Activated T-cell treated with anti-CD3 and anti-CD28 coated beads for 4 hours (primary cell): Measurements from ENCODE around the gene BRD7.

Experiments
- DNase-seq: peaks from one replicate; pipeline ENCODE4 v3.0.0-alpha.2; 2020

The BRD7 gene

DNA sequence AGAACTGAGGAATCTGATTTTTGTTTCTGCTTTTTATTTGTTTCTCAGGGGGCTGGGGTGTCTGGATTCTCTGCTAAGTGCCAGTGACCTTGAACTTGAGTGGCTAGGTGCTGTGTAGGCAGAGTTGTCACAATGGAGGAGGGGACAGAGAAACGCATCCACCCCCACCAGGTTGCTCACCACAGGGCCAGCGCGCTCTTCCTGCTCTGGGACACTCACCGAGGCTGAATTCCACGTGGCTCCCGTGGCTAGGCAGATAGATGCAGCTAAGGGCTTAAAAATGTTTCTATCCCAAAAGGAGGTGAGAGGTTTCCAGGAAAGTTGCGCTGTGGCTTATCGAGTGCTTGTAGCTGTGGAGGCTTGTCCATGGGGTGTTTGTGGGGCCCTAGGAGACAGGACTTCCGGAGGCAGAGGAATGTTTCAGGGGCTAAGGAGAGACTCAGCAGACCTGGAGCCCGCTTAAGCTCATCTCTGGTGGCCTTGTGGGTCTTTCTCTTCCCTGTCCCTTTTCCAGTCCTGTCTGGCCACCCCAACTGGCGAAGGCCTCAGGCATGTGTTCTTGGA, 65.7 kb downstream of the BRD7 start:
- no peak for DNase-seq

DNA sequence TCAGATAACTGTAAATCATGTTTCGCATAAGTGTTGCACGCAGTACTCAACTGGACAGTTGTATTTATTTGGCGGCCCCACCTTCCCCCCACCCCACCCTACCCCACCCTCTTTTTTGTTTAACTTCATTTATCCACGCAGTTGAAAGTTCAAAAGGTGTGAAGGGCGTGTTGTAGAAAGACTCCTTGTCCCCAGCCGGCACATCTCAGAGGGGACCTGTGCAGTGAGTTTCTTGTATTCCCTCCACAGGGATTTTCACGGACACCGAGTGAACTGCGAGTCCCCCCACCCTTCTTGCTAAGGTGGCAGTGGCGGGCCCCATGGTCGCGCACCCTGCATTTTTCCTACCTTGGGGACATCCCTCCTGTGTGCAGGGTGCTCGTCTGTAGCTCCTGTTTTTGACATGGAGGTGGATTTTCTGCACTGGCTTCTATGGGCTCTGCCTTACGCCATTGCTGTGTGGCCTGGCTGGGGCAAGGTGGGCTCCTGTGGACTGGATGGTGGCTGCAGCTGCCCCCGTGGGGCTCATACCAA, 66.2 kb downstream of the BRD7 start:
- no peak for DNase-seq

DNA sequence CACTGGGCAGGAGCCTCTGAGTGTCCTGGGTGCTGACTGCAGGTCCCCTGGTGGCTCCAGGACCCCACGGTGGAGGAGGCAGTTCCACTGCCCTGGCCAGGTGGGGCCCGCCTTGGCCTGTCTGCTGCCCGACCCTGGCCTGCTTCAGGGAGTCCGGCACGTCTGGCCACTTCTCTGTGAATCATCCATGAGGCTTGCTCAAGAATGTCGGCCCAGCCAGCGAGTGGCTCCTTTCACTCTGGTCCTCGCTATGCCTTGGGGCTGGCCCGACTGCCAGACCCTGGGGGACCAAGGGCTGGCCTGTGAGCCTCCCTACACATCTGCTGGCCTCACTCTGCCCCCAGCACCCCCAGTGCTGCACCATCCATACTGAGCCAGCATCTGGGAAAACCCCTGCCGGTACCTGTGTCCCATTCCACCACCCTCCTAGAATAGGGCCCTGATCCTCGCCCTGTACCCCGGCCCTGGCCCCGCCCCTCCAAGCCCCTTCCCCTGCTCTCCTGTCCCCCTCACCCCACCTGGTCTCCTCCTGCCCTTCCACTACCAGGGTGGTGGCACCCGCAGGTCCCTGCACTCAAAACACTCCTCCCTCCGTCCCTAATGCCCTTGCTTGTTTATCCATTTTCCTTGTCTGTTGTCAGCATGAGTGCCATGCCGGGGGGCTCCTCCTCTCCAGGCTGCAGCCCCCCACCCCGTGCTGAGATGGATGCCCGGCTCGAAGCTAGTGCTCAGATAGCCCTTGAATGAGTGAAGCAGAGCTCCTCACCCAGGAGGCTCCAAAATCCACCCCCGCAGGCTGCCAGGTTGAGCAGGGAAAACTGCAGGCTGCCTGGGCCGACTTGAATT, 66.9 kb downstream of the BRD7 start:
- no peak for DNase-seq

DNA sequence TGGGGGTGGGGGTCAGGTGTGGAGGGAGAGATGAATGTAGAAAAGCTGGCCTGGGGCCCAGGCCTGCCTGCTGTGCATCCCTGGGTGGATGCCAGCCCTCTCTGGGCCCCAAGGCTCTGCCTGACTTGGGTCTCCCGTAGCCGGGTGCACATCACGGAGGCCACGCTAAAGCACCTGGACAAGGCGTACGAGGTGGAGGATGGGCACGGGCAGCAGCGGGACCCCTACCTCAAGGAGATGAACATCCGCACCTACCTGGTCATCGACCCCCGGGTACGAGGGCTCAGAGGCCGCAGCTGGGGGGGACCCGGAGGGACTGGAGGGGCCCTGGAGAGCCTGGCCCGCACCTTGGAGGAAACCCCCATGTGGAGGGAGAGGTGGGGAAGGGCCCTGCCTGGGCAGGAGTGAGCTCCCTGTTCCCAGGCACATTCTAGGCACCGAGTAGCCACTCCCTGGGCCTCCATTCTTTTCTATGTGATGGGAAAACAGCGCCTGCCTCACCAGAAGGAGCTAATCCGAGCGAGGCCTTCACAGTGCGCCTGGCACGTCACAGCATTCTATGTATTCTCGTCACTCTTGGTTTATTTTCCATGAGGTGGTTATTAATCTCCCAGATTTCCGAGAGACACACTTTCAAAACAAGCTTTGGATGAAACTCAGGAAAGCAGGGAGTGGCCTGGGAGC, 67.7 kb downstream of the BRD7 start:
- DNase-seq, result no peak

DNA sequence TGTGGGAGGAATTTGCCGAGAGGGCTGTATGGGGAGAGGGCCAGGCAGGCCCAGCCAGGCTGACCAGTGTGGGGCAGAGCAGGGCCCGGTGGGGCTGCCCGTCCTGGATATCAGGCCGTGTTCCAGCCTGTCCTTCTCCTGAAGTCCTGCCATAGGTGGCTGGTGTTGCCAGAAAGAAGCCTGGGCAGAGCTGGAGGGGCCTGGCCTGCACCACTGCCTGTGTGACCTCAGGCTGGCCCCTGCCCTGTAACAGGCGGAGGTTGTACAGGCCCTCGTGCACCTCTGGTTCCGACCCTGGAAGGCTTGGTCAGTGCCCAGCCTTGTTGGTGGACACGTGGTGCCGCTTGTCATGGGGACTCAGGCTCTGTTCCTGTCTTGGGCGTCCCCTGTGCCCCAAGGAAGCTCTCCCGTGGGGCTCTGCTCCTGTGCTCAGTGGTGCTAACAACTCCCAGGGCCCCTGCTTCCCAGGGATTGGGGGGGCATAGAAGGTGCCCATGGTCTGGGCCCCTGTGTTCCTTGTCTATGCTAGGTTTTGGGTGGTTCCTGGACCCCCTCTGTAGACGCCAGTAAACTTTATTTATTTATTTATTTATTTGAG, 69.2 kb downstream of the BRD7 start:
- no peak for DNase-seq

DNA sequence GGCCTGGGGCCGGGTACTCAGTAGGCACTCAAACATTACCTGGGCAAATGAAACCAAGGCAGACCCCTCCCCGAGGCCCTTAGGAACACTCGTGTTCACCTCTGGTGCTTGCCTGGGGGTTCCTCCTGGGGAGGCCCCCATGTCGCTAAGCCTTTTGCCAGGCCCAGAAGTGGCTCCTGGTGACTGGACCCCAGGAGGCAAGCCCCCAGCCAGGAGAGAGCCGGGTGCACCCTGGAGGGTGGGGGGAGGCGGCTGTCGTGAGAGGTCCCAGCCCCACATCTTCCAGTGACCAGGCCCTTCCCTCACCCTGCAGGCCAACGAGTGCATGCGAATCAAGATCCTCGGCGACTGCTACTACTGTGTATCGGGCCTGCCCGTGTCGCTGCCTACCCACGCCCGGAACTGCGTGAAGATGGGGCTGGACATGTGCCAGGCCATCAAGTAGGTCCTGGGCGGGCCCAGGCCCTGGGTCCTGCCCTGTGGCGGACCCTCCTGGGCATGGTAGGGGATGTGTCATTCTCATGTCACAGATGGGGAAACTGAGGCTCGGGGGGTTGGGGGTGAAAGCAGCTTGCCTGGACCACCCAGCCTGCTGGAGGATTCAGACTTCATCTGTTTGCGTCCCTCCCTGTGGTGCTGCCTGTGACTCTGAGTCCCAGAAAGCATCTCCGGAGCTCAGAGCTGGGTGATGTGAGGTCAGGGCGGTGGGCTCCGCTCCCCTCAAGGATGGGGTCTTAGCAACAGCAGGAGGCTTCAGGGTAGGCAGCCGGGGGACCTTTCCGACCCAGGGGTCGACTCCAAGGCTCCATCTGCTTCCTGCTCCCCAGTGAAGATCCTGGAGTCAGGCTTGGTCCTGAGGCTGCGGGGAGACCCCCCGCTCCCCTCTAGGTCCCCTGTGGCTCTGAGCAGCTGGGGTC, 69.9 kb downstream of the BRD7 start:
- DNase-seq, result no peak

DNA sequence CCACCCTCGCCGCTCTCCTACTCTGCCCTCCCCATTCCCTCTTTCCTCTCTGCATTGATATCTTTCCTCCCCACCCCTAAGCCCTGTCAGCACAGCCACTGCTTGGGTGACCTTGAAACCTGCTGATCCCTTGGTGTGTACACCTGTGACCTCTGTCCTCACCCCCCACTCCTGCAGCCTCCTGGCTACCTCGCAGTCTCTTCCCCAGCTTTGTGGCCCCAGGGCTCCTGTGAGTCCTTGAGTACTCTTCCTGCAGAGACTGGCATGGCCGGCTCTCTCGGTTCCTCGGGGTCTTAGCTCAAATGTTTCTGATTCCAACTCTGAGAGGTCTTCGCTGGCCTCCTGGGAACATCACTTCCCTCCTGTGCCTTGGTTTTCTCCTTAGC, 70.7 kb downstream of the BRD7 start:
- DNase-seq, result no peak

DNA sequence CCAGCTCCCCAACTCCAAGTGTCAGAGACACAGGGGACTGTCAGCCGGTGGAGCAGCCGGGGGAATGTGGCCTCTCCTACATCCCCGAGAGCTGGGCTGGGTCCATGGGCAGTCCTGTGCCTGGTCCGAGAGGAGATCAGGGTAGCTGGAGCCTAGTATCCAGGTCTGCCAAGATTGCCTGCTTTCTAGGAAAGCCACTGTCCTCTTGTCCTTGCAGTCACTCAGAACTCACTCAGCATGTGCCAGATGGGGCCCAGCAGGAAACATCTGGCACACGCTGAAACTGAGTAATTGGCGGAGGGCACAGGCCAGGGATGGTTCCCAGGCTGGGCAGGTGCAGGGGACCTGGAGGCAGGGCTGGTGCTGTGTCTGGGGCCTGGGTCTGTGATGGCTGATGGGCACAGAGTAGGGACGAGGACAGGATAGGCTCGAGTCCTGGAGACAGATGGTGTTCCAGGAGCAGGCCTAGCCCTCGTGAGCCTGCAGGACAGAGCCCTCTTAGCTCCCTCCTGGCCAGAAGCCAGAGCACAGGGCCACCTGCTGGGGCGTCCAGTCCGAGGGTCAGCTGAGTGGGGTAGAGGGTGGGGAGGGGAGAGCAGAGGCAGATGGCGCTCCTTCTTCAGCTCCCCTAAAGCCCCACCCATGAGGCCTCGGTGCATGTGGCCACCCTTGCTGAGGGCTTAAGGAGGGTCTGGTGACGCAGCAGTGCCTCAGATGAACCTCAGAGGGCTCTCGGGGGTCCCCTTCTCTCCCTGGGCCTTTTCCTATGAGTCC, 71.3 kb downstream of the BRD7 start:
- no peak for DNase-seq

DNA sequence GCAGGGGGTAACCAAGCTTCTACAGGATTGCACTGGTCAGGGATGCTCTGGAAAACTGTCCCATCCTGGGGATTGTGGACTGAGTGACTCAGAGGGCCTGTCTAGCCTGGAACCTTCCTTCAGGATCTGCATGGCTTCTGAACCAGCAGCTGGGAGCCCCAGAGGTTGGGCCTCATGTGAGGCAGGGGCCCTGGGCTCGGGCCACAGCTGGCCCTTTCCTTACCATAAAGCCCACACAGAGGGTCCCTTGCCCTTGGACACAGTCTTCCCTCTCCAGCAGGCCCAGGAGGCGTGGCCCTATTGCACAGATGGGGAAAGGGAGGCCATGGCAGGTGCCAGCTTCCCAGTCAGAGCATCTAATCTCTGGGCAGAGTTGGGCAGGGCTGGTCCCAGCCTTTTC, 72.0 kb downstream of the BRD7 start:
- no peak for DNase-seq

DNA sequence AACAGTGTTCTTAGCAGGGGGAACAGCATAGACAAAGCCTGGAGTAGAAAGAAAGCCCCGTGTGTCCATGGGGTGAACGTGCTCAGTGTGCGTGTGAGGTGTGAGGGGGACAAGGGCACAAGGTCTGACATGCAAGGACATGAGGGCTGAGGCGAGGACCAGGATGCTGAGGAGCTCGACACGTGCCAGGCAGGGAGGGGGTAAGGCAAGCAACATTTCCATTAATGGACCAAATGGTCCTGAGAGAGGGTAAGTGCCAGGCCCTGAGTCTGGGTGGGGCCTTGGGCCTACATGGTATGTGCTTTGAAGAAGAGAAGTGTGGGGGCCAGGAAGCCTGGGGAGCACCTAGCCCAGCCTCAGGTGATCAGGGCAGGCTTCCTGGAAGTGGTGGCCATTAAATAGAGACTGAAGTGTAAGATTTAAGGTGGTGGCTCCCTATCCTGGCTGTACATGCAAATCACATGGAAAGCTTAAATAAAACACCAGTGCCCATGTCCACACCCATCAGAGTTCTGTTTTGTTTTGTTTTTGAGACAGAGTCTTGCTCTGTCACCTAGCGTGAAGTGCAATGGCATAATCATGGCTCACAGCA, 73.2 kb downstream of the BRD7 start:
- DNase-seq, result no peak

DNA sequence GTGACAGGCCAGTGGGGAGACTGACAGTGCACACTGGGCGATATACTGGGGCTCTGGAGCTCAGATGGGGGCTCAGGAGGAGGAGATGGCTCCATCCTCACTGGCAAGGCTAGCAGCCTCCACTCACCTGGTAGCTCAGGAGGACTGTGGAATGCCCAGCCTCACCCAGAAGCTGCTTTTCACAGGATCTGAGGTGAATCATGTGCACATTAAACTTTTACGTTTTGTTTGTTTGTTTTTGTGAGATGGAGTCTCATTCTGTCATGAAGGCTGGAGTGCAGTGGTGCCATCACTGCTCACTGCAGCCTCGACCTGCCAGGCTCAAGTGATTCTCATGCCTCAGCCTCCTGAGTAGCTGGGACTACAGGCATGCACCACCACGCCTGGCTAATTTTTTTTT, 73.8 kb downstream of the BRD7 start:
- no peak for DNase-seq

DNA sequence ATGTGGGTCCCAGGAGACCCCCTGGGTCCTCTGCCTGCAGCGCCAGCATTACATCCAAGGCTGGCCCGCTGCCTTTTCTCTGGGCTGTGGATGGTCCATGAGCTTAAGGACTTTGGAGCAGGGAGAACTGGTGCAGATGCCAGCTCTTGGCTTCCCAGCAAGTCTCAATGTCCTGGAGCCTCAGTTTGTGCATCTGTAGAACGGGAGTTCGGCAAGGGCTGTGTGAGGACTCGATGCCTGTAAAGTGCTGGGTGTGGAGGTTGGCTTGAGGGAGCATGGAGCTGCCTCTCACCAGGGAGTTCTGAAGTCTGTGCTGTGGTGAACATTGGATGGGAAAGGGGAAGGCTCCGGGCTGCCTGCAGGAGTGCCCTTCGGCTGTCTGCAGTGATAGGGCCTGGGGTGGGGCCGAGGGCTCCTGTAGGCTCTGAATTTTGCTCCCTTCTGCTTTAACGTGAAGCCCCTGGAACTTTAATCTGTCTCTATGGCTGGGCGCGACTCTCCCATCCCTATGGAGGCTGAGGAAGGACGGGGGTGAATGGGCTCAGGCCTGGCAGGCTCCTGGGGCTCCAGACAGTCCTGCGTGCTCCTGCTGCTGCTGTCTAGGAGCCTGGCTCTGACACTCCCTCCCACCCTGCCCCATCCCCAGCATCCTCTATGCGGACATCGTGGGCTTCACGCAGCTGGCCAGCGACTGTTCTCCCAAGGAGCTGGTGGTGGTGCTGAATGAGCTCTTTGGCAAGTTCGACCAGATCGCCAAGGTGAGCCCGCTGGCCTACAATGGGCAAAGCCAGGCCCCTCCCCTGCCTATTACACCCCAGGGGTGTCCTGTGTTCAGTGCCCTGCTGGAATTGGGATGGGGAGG, 74.6 kb downstream of the BRD7 start:
- DNase-seq, result no peak

DNA sequence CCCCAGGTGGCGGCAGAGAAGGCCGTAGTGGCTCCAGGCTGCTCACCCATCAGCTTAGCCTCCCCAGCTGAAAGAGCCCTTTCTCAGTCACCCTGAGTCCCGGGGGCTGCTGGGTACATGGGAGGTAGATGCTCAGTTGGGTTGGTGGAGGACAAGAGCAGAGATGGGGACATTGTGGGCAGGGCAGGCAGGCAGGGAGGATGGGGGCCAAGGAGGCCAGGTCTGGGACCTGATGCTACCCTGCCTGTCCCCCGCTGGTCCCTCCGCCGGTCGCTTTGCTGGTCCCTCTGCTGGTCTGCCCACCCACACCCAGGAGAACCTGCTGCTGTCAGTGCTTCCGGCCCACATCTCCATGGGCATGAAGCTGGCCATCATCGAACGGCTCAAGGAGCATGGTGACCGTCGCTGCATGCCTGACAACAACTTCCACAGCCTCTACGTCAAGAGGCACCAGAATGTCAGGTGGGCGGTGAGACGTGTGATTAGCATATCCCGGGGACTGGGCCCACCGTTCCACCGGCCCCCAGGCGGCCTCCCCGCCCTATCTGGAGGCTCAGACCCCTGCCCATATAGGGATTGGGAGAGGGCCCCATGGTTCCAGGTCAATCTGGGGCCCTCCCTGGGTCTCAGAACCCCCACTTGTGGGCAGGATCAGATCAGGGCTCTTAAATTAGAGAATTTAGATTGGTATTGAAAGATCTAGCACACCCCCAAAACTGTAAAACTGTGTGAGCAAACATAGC, 75.6 kb downstream of the BRD7 start:
- DNase-seq, result no peak

DNA sequence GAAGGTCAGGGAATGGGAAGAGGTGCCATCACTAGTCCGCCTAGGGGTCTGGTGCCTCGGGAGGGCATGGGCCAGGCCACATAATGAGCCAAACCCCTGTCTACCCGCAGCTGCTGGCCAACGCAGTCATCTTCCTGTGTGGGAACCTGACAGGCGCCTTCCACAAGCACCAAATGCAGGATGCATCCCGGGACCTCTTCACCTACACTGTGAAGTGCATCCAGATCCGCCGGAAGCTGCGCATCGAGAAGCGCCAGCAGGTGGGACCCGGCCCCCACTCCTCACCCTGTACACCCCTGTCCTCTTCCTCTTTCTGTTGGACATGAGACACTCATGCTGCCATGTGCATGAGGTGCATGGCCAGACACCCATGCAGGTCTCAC, 76.2 kb downstream of the BRD7 start:
- DNase-seq, result no peak

DNA sequence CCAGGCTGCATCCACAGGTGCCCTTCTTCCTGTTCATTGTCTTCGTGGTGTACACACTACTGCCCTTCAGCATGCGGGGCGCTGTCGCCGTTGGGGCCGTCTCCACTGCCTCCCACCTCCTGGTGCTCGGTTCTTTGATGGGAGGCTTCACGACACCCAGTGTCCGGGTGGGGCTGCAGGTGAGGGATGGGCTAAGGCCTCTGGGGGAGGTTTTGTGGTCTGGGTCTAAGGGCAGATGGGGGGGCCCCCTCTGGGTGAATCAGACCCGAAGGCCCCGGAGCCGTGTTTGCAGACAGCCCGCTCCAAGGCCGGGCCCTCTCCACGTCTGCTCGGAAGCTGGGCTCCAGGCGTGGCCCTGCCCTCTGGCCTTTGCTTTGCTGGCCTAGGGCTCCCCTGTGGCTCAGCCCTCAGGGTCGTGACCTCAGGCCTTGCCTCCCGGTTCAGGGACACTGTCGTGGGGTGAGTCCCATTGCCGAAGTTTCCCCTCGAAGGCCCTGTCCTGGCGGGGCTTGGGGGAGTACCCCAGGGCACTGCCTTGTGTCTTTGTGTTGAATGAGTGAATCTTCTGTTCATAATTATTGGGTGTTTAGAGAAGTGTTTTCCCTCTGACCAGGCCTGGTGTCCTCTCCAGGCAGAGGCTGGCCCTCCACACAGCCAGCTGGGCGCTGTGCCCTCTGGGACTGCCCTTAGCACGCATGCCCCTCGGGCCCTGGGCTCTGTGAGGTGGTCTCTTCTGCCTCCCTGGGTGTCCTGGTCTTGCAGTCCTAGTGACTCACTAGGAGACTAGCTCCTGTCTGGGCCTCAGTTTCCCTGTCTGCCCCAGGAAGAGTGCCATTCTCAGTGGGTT, 76.8 kb downstream of the BRD7 start:
- no peak for DNase-seq

DNA sequence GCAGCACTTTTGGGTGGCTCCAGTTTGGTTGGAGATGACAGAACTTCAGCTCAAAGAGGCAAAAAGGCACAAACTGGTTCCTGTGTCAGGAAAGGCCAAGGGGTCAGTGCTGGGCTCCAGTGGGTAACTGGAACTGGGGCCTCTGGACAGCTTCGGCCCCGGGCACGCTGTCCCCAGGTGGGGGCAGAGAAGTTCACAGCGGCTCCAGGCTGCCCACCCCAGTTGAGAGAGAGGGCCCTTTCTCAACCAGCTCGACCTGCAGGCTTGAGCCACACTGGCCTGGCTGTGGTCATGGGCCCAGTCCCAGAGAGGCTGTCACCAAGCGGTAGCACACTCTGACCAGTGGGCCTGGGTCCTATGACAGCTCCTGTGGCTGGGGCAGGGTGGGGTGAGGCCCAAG, 77.9 kb downstream of the BRD7 start:
- DNase-seq, result no peak

DNA sequence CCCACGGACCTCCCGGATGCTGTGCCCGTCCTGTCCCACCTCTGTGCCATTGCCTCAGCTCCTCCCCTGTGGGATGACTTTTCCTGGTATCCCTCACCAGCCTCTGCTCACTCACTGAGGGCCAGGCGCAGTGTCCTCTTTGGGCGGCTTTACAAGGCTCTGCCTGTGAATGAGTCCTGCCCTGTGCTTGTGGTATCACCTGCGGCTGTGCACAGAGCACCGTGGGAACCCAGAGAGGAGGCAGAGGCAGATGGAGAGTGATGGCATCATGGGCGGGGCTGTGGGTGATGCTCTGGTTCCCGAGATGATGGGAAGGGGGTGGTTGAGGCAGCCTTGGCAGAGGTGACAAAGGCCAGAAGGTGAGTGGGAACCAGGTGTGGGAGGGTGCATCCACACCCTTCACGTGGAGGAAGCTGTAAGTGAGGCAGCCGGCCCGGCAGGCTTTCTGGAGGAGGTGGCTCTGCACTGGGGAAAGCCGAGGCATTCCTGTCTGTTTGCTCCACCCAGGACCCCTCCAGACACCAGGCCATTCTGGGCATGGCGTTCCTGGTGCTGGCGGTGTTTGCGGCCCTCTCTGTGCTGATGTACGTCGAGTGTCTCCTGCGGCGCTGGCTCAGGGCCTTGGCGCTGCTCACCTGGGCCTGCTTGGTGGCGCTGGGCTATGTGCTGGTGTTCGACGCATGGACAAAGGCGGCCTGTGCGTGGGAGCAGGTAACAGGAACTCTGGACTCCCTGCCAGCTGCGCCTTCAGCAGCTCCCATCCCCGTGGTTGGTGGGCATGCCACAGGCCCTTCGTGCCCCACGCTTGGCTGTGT, 78.6 kb downstream of the BRD7 start:
- no peak for DNase-seq

DNA sequence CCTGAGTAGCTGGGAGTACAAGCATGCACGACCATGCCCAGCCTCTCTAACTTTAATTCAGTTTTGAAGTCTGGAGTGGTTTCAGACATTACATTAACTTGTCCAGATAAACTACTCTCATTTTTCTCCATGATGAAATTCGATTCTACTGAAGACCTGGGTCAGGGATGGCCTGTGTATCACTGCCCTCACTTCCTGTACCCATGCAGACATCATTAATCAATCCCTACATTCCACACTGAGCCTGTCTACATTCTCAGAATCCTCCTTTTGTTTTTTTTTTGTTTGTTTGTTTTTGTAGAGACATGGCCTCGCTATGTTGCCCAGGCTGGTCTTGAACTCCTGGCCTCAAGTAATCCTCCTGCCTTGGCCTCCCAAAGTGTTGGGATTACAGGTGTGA, 79.9 kb downstream of the BRD7 start:
- no peak for DNase-seq
